CD4-positive, CD25-positive, alpha-beta regulatory T cell (primary cell): ENCODE results near the gene TP73. TPM values are rescaled to one million over a fixed set of nuclear protein-coding genes. Genes with fewer than 3 reads are reported as not detected.

ENCODE experiments used
- ATAC-seq, 2 donors: fragments of 150-1000 bp; cut with Tn5 transposase; one replicate each; pipeline ENCODE4 v1.10.0; 2021; ENCODE audit warnings: low read depth in 2 of 2, moderate number of reproducible peaks in 2 of 2, moderate library complexity in 1 of 2
- DNase-seq, 3 donors: peaks; one replicate each; pipeline versions ENCODE4 v3.0.0 to v3.0.0-alpha.2; 2012 to 2022; ENCODE audit warnings: mixed read lengths in 1 of 3
- H3K27ac ChIP-seq: one replicate; pipeline ENCODE4 v1.7.0; 2013; ENCODE audit warnings: mild to moderate bottlenecking, low read length; ENCODE audit not compliant: insufficient read depth, poor library complexity, severe bottlenecking
- H3K27me3 ChIP-seq: one replicate; pipeline ENCODE4 v1.7.0; 2013; ENCODE audit warnings: low read length; ENCODE audit not compliant: control insufficient read depth, insufficient read depth
- H3K36me3 ChIP-seq: one replicate; pipeline ENCODE4 v1.7.0; 2013; ENCODE audit warnings: mild to moderate bottlenecking, low read length, moderate library complexity; ENCODE audit not compliant: control insufficient read depth, insufficient read depth
- H3K4me1 ChIP-seq: 2 replicates; pipeline ENCODE4 v1.7.0; 2013; ENCODE audit warnings: mild to moderate bottlenecking, low read length; ENCODE audit not compliant: insufficient read depth, control insufficient read depth, poor library complexity, severe bottlenecking
- H3K4me3 ChIP-seq: one replicate; pipeline ENCODE4 v1.7.0; 2013; ENCODE audit warnings: low read depth, mild to moderate bottlenecking, low read length, moderate library complexity
- H3K9me3 ChIP-seq, 2 experiments: 1 replicate in 1 of 2; 2 replicates in 1 of 2; pipeline ENCODE4 v1.7.0; 2013; ENCODE audit warnings: low read length in 2 of 2, mild to moderate bottlenecking in 1 of 2, moderate library complexity in 1 of 2; ENCODE audit not compliant: control insufficient read depth in 2 of 2
- H3K27ac Mint-ChIP-seq, 3 donors: one replicate each; pipeline ENCODE4 v1.8.0; 2020 to 2022; ENCODE audit warnings: mild to moderate bottlenecking in 3 of 3, mixed read lengths in 3 of 3, moderate library complexity in 2 of 3
- H3K27me3 Mint-ChIP-seq: one replicate; pipeline ENCODE4 v1.8.0; 2022; ENCODE audit warnings: mild to moderate bottlenecking, mixed read lengths
- H3K36me3 Mint-ChIP-seq: one replicate; pipeline ENCODE4 v1.8.0; 2020; ENCODE audit warnings: mixed read lengths
- H3K4me1 Mint-ChIP-seq, 4 donors: one replicate each; pipeline ENCODE4 v1.8.0; 2020 to 2022; ENCODE audit warnings: mixed read lengths in 4 of 4, mild to moderate bottlenecking in 1 of 4
- H3K4me3 Mint-ChIP-seq, 4 donors: one replicate each; pipeline ENCODE4 v1.8.0; 2020 to 2022; ENCODE audit warnings: mild to moderate bottlenecking in 4 of 4, mixed read lengths in 4 of 4, moderate library complexity in 3 of 4
- H3K9me3 Mint-ChIP-seq, 7 donors: one replicate each; pipeline ENCODE4 v1.8.0; 2020 to 2022; ENCODE audit warnings: mixed read lengths in 7 of 7, mild to moderate bottlenecking in 3 of 7, moderate library complexity in 2 of 7
- polyA plus RNA-seq, 4 donors: library from polyadenylated mRNA; unstranded; fragments of 300-500 nt; fragmentation: Illumina TruSeq; gene quantifications; one replicate each; pipeline ENCODE4 v1.2.3, GENCODE V29; 2021
- total RNA-seq: library from RNA; stranded (reverse); gene quantifications from one replicate; pipeline ENCODE4 v1.2.3, GENCODE V29; 2022

TP73 gene
- total and polyA plus RNA-seq, 5 donors from 2014 or later = 0.08 to 0.12 TPM; not detected in 3

DNA sequence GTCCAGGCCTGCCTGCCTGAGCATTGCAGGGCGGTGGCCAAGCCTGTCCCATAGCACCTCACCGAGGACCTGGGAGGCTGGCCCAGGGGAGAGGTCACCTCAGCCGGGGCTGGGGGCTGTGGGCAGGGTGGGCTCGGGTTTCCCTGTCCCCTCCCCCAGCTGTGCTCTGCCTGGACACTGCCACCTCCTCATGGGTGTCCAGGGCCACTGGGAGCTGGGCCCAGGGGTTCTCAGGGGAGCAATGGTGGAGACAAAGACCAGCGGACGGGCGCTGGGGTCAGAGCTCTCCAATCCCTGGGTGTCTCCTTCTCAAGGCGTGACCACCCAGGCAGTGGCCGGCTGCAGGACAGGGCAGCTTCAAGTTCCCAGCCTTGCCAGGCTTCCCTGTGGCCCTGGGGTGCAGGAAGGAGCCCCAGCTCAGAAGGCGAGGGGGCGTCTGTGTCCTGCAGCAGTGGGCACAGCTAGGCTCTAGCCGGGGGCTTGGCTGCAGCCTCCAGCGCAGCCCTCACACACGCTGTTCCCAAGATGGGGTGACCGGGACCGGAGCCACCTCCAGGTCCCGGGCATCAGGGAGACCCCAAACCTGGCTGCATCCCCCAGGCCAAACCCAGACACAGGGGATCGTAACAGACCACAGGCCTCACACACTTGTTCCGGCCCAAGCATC, 29.0 kb downstream of the TP73 start:
- Mint-ChIP-seq H3K4me3 (no peak overlapping the region), H3K27me3 (peaks cover 5% of the 10 kb centered on the region), H3K27ac (no peak overlapping the region), H3K36me3 (no peaks in the 10 kb centered on the region), H3K9me3 (peaks cover 0 to 3% (median 0%) of the 10 kb centered on the region in 7 donors), H3K4me1 (peaks cover 0 to 35% (median 7%) of the 10 kb centered on the region in 4 donors)
- ATAC-seq = no peak
- no peak overlapping the region for H3K27ac ChIP-seq
- no peaks in the 10 kb centered on the region for H3K27me3 ChIP-seq
- H3K9me3 ChIP-seq = no peaks in the 10 kb centered on the region
- no peak overlapping the region for H3K4me3 ChIP-seq
- no peaks in the 10 kb centered on the region for H3K4me1 ChIP-seq
- no peak for DNase-seq
- no peaks in the 10 kb centered on the region for H3K36me3 ChIP-seq

DNA sequence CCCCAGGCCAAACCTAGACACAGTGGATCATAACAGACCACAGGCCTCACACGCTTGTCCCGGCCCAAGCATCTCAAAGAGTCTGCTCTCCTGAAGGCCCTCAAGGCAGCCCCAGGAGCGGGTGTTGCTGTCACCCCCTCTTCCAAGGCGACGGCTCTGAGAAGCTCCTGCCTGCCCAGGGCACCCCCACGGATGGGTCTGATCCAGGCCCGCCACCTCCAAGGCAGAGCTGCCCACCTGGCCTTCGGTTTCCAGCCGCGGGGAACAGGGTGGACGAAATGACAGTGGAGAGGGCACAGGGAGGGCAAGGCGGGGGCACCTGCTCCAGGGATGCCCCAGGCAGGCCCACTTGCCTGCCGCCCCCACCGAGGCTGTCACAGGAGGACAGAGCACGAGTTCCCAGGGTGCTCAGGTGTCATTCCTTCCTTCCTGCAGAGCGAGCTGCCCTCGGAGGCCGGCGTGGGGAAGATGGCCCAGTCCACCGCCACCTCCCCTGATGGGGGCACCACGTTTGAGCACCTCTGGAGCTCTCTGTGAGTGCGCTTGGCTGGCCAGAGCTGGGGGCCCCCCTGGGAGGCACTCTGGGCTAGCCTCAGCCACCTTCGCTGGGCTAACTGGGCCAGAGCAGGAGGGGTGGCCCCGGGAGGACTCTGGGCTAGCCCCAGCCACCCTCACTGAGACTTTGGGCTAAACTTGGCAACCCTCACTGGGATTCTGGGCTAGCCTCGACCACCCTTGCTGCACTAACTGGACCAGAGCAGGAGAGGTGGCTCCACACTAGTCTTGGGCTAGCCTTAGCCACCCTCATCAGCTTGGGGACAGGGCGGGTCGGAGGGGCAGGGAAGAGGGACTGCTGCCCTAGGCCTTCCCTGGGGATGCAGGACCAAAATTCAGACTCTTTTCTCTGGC, 29.8 kb downstream of the TP73 start:
- H3K4me3 Mint-ChIP-seq = no peak overlapping the region
- Histone ChIP-seq H3K4me1 (no peaks in the 10 kb centered on the region), H3K4me3 (no peak overlapping the region), H3K9me3 (no peaks in the 10 kb centered on the region), H3K27ac (no peak overlapping the region), H3K36me3 (no peaks in the 10 kb centered on the region), H3K27me3 (no peaks in the 10 kb centered on the region)
- DNase-seq (no peak), ATAC-seq (no peak)
- no peak overlapping the region for H3K27ac Mint-ChIP-seq
- H3K27me3 Mint-ChIP-seq = peaks cover 5% of the 10 kb centered on the region
- H3K9me3 Mint-ChIP-seq = peaks cover 0 to 3% (median 0%) of the 10 kb centered on the region in 7 donors
- H3K4me1 Mint-ChIP-seq = peaks cover 0 to 31% (median 7%) of the 10 kb centered on the region in 4 donors
- H3K36me3 Mint-ChIP-seq = no peaks in the 10 kb centered on the region

DNA sequence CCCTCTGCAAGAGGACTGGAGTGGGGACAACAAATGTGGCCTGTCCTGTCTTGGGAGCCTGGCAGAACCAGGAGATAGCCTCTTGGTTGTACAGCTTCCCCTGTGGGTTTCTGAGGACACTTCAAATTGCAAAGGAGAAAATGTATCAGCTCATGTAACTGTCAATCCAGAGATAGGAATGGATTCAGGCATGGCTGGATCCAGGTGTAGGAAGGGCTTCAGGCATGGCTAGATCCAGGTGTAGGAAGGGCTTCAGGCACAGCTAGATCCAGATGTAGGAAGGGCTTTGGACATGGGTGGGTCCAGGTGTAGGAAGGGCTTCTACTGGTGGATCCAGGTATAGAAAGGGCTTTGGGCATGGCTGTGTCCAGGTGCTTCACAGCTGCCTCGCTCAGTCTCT, 30.9 kb downstream of the TP73 start:
- no peaks in the 10 kb centered on the region for H3K36me3 ChIP-seq
- H3K9me3 ChIP-seq = no peaks in the 10 kb centered on the region
- DNase-seq = no peak
- H3K27me3 ChIP-seq = no peaks in the 10 kb centered on the region
- no peak overlapping the region for H3K4me3 ChIP-seq
- no peaks in the 10 kb centered on the region for H3K4me1 ChIP-seq
- Mint-ChIP-seq H3K27me3 (peaks cover 5% of the 10 kb centered on the region), H3K9me3 (peaks cover 0 to 3% (median 0%) of the 10 kb centered on the region in 7 donors), H3K4me3 (no peak overlapping the region), H3K4me1 (peaks cover 0 to 21% (median 5%) of the 10 kb centered on the region in 4 donors), H3K36me3 (no peaks in the 10 kb centered on the region), H3K27ac (no peak overlapping the region)
- no peak overlapping the region for H3K27ac ChIP-seq
- no peak for ATAC-seq

DNA sequence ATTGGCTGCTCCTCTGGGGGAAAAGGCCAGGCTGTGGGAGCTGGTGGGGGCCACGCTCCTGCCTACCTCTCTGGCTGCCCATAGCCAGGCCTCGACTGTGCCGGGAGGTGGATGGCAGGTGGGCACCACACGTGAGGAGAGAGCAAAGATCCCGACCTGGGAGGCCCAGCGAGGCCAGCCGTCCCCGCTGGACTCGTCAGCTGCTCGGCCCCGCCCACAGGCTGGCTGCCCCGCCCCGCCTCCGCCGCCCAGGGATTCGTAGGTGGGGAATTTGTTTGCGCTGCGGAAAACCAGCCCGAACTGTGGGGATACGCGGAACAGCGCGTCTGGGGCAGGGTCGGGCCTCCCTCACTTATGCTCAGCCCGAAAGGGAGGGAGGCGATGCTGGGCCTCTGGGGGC, 31.7 kb downstream of the TP73 start:
- Mint-ChIP-seq H3K9me3 (peaks cover 0 to 3% (median 0%) of the 10 kb centered on the region in 7 donors), H3K4me3 (no peak overlapping the region), H3K36me3 (no peaks in the 10 kb centered on the region), H3K27me3 (peaks cover 5% of the 10 kb centered on the region), H3K27ac (no peak overlapping the region), H3K4me1 (peaks cover 0 to 15% (median 5%) of the 10 kb centered on the region in 4 donors)
- DNase-seq (no peak), ATAC-seq (no peak)
- Histone ChIP-seq H3K4me3 (no peak overlapping the region), H3K27me3 (no peaks in the 10 kb centered on the region), H3K9me3 (no peaks in the 10 kb centered on the region), H3K27ac (no peak overlapping the region), H3K4me1 (no peaks in the 10 kb centered on the region), H3K36me3 (no peaks in the 10 kb centered on the region)

DNA sequence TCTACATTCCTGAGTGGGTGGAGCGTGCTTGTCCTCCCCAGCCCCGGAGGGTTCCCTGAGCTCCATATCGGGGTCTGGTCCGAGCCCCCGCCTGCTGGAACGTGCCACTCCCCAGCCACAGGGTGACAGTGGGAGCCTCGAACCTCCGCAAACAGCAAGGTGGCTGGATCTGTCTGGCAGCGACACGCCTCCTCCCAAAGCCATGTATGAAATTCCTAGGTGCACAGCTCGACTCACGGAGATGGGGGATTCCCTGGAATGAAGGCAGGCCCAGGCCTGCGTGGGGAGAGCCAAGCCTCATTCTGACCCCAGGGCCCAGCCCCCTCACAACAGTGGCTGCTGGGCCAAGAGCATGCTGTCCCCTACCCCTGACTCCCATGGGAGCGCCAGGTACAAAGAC, 32.9 kb downstream of the TP73 start:
- no peak overlapping the region for H3K27ac ChIP-seq
- no peaks in the 10 kb centered on the region for H3K36me3 ChIP-seq
- no peaks in the 10 kb centered on the region for H3K4me1 ChIP-seq
- H3K4me3 ChIP-seq = no peak overlapping the region
- Mint-ChIP-seq H3K4me1 (peaks cover 0 to 3% (median 0%) of the 10 kb centered on the region in 4 donors), H3K27ac (no peak overlapping the region), H3K9me3 (peaks cover 0 to 3% (median 0%) of the 10 kb centered on the region in 7 donors), H3K27me3 (no peaks in the 10 kb centered on the region), H3K36me3 (no peaks in the 10 kb centered on the region), H3K4me3 (no peak overlapping the region)
- no peaks in the 10 kb centered on the region for H3K9me3 ChIP-seq
- ATAC-seq (no peak), DNase-seq (no peak)
- H3K27me3 ChIP-seq = no peaks in the 10 kb centered on the region

DNA sequence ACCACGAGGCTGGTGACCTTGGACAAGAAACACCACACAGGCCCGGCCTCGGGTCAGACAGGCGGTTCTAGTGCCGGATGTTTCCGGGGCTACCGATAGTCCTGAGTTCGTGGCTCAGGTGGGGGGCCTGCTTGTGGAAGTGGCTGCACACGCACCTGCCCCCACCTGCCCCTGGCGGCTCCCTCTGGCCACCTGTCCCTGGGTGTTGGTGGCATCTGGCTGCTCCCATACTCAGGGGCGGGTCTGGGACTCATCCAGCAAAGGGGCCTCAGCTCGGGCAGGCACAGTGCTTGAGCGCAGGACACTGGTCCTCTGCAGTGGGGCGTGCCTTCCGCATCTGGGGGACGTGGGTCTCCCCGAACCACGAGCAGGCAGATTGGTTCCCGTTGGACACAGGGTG, 33.6 kb downstream of the TP73 start:
- peaks cover 0 to 3% (median 0%) of the 10 kb centered on the region in 4 donors for H3K4me1 Mint-ChIP-seq
- Histone ChIP-seq H3K27ac (no peak overlapping the region), H3K9me3 (no peaks in the 10 kb centered on the region), H3K36me3 (no peaks in the 10 kb centered on the region), H3K27me3 (no peaks in the 10 kb centered on the region), H3K4me1 (no peaks in the 10 kb centered on the region), H3K4me3 (no peak overlapping the region)
- H3K27ac Mint-ChIP-seq = no peak overlapping the region
- ATAC-seq (no peak), DNase-seq (no peak)
- no peaks in the 10 kb centered on the region for H3K27me3 Mint-ChIP-seq
- no peaks in the 10 kb centered on the region for H3K36me3 Mint-ChIP-seq
- peaks cover 0 to 3% (median 0%) of the 10 kb centered on the region in 7 donors for H3K9me3 Mint-ChIP-seq
- H3K4me3 Mint-ChIP-seq = no peak overlapping the region

DNA sequence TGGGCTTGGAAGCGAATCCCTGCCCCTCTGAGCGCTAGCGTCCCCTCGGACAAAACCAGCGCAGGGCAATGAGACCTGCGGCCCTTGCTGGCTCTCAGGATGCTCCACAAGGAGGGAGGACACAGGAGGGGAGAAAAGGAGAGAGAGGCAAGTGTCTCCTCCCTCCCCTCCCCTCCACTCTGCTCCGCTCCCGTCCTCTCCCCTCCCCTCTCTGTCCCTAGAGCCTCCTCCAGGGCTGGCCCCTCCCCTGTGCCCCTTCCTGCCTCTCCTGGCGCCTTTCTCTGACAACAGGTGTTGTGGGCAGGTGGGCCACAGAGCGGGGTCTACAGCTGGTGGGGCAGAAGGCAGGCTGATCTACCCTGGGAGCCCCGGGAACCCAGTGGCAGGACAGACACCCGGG, 35.2 kb downstream of the TP73 start:
- Mint-ChIP-seq H3K27ac (no peak overlapping the region), H3K9me3 (peaks cover 0 to 3% (median 0%) of the 10 kb centered on the region in 7 donors), H3K27me3 (no peaks in the 10 kb centered on the region), H3K4me1 (peaks cover 0 to 3% (median 0%) of the 10 kb centered on the region in 4 donors), H3K4me3 (no peak overlapping the region), H3K36me3 (no peaks in the 10 kb centered on the region)
- H3K27ac ChIP-seq = no peak overlapping the region
- no peaks in the 10 kb centered on the region for H3K9me3 ChIP-seq
- ATAC-seq (no peak), DNase-seq (no peak)
- no peaks in the 10 kb centered on the region for H3K27me3 ChIP-seq
- H3K4me1 ChIP-seq = no peaks in the 10 kb centered on the region
- no peak overlapping the region for H3K4me3 ChIP-seq
- H3K36me3 ChIP-seq = no peaks in the 10 kb centered on the region
